ENCODE data around the gene ATP4B.

GRCh38 chr13:113618455-113618854 lies 39.5 kb downstream of the ATP4B start:
- TF ChIP-seq CTCF (IDR thresholded peaks at IDR 0.05), result no peak
- TF ChIP-seq POLR2A (IDR thresholded peaks at IDR 0.05), result no peak
